ENCODE results near the gene ENC1. TPM values are rescaled to one million over a fixed set of nuclear protein-coding genes. Genes with fewer than 3 reads are reported as not detected.

ENC1 gene
- total RNA-seq, 1 experiment from 2014 or later, result 37.0 TPM

GRCh38 chr5:74618106-74618505, 22.4 kb downstream of the ENC1 start:
- no peak for TF ChIP-seq REST (IDR thresholded peaks at IDR 0.05; ENCODE audit: insufficient read depth in 1 of 2, low read depth in 2 of 2, low read length in 1 of 2)
- no peak for TF ChIP-seq POLR2AphosphoS5 (IDR thresholded peaks at IDR 0.05; ENCODE audit: low read depth, low read length)
- no peak for TF ChIP-seq TCF7L2 (IDR thresholded peaks at IDR 0.05; ENCODE audit: low read depth, low read length)
- Histone ChIP-seq H3K4me3 (ENCODE audit: low read depth in 2 of 2, low read length in 2 of 2) (no peak overlapping the region), H3K9me3 (ENCODE audit: control insufficient read depth, insufficient read depth, low read depth, low read length) (no peaks in the 10 kb centered on the region), H3K36me3 (ENCODE audit: control insufficient read depth, insufficient read depth, low read length) (no peaks in the 10 kb centered on the region), H3K27me3 (ENCODE audit: control insufficient read depth, insufficient read depth, low read length) (no peaks in the 10 kb centered on the region), H3K4me1 (ENCODE audit: control insufficient read depth, insufficient read depth, low read length) (no peaks in the 10 kb centered on the region), H3K27ac (ENCODE audit: low read length) (no peak overlapping the region)
- ChIA-PET CTCF (interaction anchor here (0.6 kb wide), 1 partner anchor 828 kb away, joined by 3 read pairs; no protein-coding TSS in a partner anchor), POLR2A (no interaction called here)
- intact Hi-C loops (cut with micrococcal nuclease; ENCODE audit: unreplicated experiment) (no loop called here), in situ Hi-C loops (cut with HindIII; ENCODE audit: low pct_unique_long_range_greater_than_20kb, low sequenced_read_pairs) (no loop called here)
- no TSS peak for BruUV-seq (replicated peaks)
- ATAC-seq (no peak), DNase-seq (ENCODE audit: low read depth, low spot score) (no peak)

DNA sequence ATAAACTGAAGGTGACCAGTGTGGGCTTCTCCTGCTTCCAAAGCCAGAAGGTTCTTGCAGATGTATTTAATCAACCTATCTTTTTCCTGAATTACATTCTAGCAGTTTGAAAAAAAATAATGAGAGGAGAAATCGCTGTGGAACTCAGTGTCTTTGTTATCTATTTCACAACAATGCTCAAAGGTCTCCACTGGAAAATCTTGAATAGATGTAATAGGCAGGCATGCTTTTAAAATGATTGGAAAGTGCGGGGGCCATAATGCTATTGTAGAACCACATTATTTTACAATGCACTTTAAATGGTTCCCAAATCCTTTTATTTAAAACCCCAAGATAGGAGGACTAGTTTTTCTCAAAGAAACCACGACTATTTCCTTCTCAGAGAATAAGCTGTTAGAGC, 23.3 kb downstream of the ENC1 start:
- CTCF ChIA-PET, result no interaction called here

More for the DNA sequence above, 23.3 kb downstream of the ENC1 start:
- Histone ChIP-seq H3K27me3 (ENCODE audit: control insufficient read depth, insufficient read depth, low read length) (no peaks in the 10 kb centered on the region), H3K4me3 (ENCODE audit: low read depth in 2 of 2, low read length in 2 of 2) (no peak overlapping the region), H3K9me3 (ENCODE audit: control insufficient read depth, insufficient read depth, low read depth, low read length) (no peaks in the 10 kb centered on the region), H3K36me3 (ENCODE audit: control insufficient read depth, insufficient read depth, low read length) (no peaks in the 10 kb centered on the region), H3K27ac (ENCODE audit: low read length) (no peak overlapping the region), H3K4me1 (ENCODE audit: control insufficient read depth, insufficient read depth, low read length) (no peaks in the 10 kb centered on the region)
- TF ChIP-seq POLR2AphosphoS5 (IDR thresholded peaks at IDR 0.05; ENCODE audit: low read depth, low read length), result no peak
- TF ChIP-seq TCF7L2 (IDR thresholded peaks at IDR 0.05; ENCODE audit: low read depth, low read length), result no peak
- TF ChIP-seq SIN3A (IDR thresholded peaks at IDR 0.05; ENCODE audit: borderline replicate concordance, insufficient read depth, low read depth, low read length), result no peak
- no peak for TF ChIP-seq REST (IDR thresholded peaks at IDR 0.05; ENCODE audit: insufficient read depth in 1 of 2, low read depth in 2 of 2, low read length in 1 of 2)
- TF ChIP-seq CTCF (IDR thresholded peaks at IDR 0.05), result no peak
- in situ Hi-C loops (cut with HindIII; ENCODE audit: low pct_unique_long_range_greater_than_20kb, low sequenced_read_pairs), result no loop called here
- POLR2A ChIA-PET, result no interaction called here
- no peak for DNase-seq (ENCODE audit: low read depth, low spot score)
- no peak for ATAC-seq
- no TSS peak for BruUV-seq (replicated peaks)
- intact Hi-C loops (cut with micrococcal nuclease; ENCODE audit: unreplicated experiment), result no loop called here
